Testis (tissue), 3 donors: ENCODE results near the gene RPS6KA5. TPM values are rescaled to one million over a fixed set of nuclear protein-coding genes. Genes with fewer than 3 reads are reported as not detected.
A peak's percentile ranks its signal among the peaks of the same experiment; 100 is the strongest.

Experiments
- DNase-seq: peaks from one replicate; pipeline ENCODE4 v3.0.0-alpha.2; 2019
- H3K27ac ChIP-seq, 2 donors: fragments of 200-600 bp; sonication (generic); one replicate each; pipeline ENCODE4 v1.5.1; 2019
- H3K27me3 ChIP-seq: fragments of 200-600 bp; sonication (generic); one replicate; pipeline ENCODE4 v1.5.1; 2019
- H3K36me3 ChIP-seq: fragments of 200-600 bp; sonication (generic); one replicate; pipeline ENCODE4 v1.5.1; 2017; ENCODE audit warnings: low read depth; ENCODE audit errors: missing control alignments
- H3K4me1 ChIP-seq: fragments of 200-600 bp; sonication (generic); one replicate; pipeline ENCODE4 v1.5.1; 2019
- H3K4me3 ChIP-seq, 2 donors: fragments of 200-600 bp; sonication (generic); one replicate each; pipeline ENCODE4 v1.5.1; 2017 to 2019
- H3K9me3 ChIP-seq: fragments of 200-600 bp; sonication (generic); one replicate; pipeline ENCODE4 v1.5.1; 2017
- CTCF ChIP-seq, 3 experiments: fragments of 450-650 bp in 2 of 3; fragments of 200-600 bp in 1 of 3; sonication (generic) in 1 of 3; IDR thresholded peaks; one replicate each; pipeline ENCODE4 v1.5.1; 2016 to 2019; ENCODE audit warnings: antibody characterized with exemption in 3 of 3, mild to moderate bottlenecking in 2 of 3, moderate library complexity in 1 of 3
- POLR2A ChIP-seq: fragments of 450-650 bp; IDR thresholded peaks from one replicate; pipeline ENCODE4 v1.6.1; 2017; ENCODE audit warnings: antibody characterized with exemption, mild to moderate bottlenecking, moderate library complexity
- WGBS, 2 donors: methylation state at CpG; one replicate each; pipeline ENCODE4 v1.1.5; 2018; 5-methylcytosine and 5-hydroxymethylcytosine counted together
- intact Hi-C: fragments of 100-400 bp; cut with DNase I; formaldehyde crosslinking; loops from one replicate; pipeline ENCODE4 v1.15.1; 2023; ENCODE audit warnings: low total_unique reads
- polyA plus RNA-seq: library from polyadenylated mRNA; stranded (reverse); fragments of 350-450 nt; fragmentation: Illumina TruSeq; extraction: RNeasy Lipid Tissue Mini Kit (QIAGEN cat#74804); gene quantifications from one replicate; pipeline ENCODE4 v1.2.3, GENCODE V29; 2014; ENCODE audit warnings: low read depth, low replicate concordance; ENCODE audit not compliant: insufficient read depth
- total RNA-seq, 2 donors: library from RNA; depleted of rRNA; stranded (reverse); fragments of >200 nt; gene quantifications; one replicate each; pipeline ENCODE4 v1.2.3, GENCODE V29; 2016

Gene RPS6KA5
- total and polyA plus RNA-seq, 3 donors from 2014 or later, result 6.4 to 11.0 (median 9.4) TPM

DNA sequence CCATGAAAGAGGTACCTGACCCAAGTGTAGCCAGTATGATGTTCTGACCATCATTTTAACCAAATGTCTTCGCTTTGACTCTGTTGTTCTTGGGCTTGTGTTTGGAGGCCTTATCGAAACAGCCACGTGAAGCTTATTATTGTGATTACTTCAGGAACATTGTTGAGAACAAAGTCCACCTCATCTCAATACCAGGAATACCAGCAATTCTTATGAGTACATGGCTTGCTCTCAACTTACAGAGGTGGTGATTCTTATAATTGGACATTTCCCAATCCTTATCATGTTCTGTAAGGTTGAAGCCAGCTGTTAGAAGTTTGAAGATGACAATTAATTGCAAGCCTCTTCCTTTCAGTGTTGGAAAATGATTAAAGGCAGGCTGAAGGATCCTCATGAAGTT, 21.8 kb upstream of the RPS6KA5 start:
- intact Hi-C loops, result no loop called here
- 80% methylated on average over 3 of the region's 3 CpGs for WGBS, 2 donors
- H3K27me3 ChIP-seq, result no peaks in the 10 kb centered on the region
- H3K27ac ChIP-seq, result no peak overlapping the region
- H3K4me1 ChIP-seq, result peaks cover 4% of the 10 kb centered on the region
- DNase-seq, result no peak
- no peaks in the 10 kb centered on the region for H3K36me3 ChIP-seq
- H3K4me3 ChIP-seq, result no peak overlapping the region
- no peak for TF ChIP-seq POLR2A
- H3K9me3 ChIP-seq, result no peaks in the 10 kb centered on the region

- Histone ChIP-seq H3K36me3 (no peaks in the 10 kb centered on the region), H3K4me3 (no peak overlapping the region), H3K4me1 (peaks cover 7% of the 10 kb centered on the region), H3K9me3 (no peaks in the 10 kb centered on the region), H3K27ac (no peak overlapping the region), H3K27me3 (no peaks in the 10 kb centered on the region)
- TF ChIP-seq CTCF (IDR thresholded peaks at IDR 0.05) (no peak), POLR2A (no peak)
- DNase-seq, result no peak
- intact Hi-C loops, result no loop called here
- 94 to 95% methylated on average over 6 of the region's 6 CpGs for WGBS, 2 donors
Measured at GRCh38 chr14:91080071-91080470, 19.6 kb upstream of the RPS6KA5 start.

- no peak overlapping the region for H3K4me3 ChIP-seq
- intact Hi-C loops, result no loop called here
- TF ChIP-seq POLR2A (no peak), CTCF (IDR thresholded peaks at IDR 0.05) (no peak)
- no peaks in the 10 kb centered on the region for H3K27me3 ChIP-seq
- WGBS, 2 donors, result 77 to 86% methylated on average over 9 of the region's 9 CpGs
- H3K36me3 ChIP-seq, result no peaks in the 10 kb centered on the region
- DNase-seq, result peak; percentile 39
- peaks cover 7% of the 10 kb centered on the region for H3K4me1 ChIP-seq
- no peak overlapping the region for H3K27ac ChIP-seq
- no peaks in the 10 kb centered on the region for H3K9me3 ChIP-seq
Measured at GRCh38 chr14:91078095-91078737, 17.8 kb upstream of the RPS6KA5 start.

DNA sequence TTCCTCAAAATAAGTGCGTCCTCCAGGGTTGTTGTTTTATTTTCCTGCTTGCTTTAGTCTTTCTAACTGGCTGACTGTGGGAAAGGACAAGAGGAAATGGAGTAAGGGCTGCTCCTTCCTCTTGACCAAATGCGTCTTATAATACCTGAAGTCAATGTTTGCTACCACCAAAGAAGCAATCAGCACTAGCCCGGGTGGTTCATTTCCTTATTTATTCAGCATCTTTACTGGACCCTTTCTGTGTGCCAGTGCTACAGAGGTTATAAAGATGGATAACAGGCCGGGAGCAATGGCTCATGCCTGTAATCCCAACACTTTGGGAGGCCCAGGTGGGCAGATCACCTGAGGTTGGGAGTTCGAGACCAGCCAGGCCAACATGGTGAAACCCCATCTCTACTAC, 15.1 kb upstream of the RPS6KA5 start:
- Histone ChIP-seq H3K36me3 (no peaks in the 10 kb centered on the region), H3K27ac (no peak overlapping the region), H3K4me3 (no peak overlapping the region), H3K4me1 (peaks cover 7% of the 10 kb centered on the region), H3K27me3 (no peaks in the 10 kb centered on the region), H3K9me3 (no peaks in the 10 kb centered on the region)
- TF ChIP-seq CTCF (IDR thresholded peaks at IDR 0.05), result no peak
- no peak for TF ChIP-seq POLR2A
- 92 to 93% methylated on average over 5 of the region's 5 CpGs for WGBS, 2 donors
- intact Hi-C loops, result no loop called here
- no peak for DNase-seq

DNA sequence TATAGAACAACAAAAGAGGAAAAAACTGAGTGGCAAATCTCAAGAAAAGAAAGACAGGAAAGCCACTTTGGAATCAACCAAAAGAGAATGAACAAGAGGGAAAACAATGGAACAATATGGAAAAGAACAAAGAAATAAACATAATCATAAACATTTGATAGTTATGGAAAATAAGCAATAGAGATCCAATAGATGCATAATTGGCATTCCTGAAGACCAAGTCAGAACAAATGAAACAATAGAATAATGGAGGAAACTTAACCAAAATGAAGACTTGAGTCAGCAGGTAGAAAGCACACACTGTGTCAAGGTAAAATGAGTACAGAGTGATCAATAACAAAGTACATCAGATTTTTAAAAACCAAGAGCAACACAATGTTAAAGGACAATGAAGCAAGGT, 10.1 kb upstream of the RPS6KA5 start:
- DNase-seq, result no peak
- H3K36me3 ChIP-seq, result no peaks in the 10 kb centered on the region
- no peaks in the 10 kb centered on the region for H3K9me3 ChIP-seq
- intact Hi-C loops, result no loop called here
- no peak for TF ChIP-seq CTCF (IDR thresholded peaks at IDR 0.05)
- no peak for TF ChIP-seq POLR2A
- H3K27me3 ChIP-seq, result no peaks in the 10 kb centered on the region
- H3K4me1 ChIP-seq, result peaks cover 3% of the 10 kb centered on the region
- H3K4me3 ChIP-seq, result no peak overlapping the region
- H3K27ac ChIP-seq, result no peak overlapping the region
